ENCODE measurements around the gene SLC9A3.

The SLC9A3 gene

GRCh38 chr5:478369-478981, 45.8 kb downstream of the SLC9A3 start:
- H3K23ac ChIP-seq (ENCODE audit: low read length): no peak overlapping the region
- H3K56ac ChIP-seq (ENCODE audit: low read length): no peak overlapping the region
- no peak for DNase-seq
- no peaks in the 10 kb centered on the region for H3K4me1 ChIP-seq (ENCODE audit: control insufficient read depth, low read depth, low read length)
- no peak overlapping the region for H2AK5ac ChIP-seq (ENCODE audit: low read length)
- H3K18ac ChIP-seq (ENCODE audit: low read length): no peak overlapping the region
- H3K4me3 ChIP-seq (ENCODE audit: low read length): no peak overlapping the region
- H2BK5ac ChIP-seq (ENCODE audit: low read length): no peak overlapping the region
- no peak overlapping the region for H3K4ac ChIP-seq (ENCODE audit: low read depth, low read length)
- no peaks in the 10 kb centered on the region for H3K79me1 ChIP-seq (ENCODE audit: low read length)
- H3K27me3 ChIP-seq (ENCODE audit: insufficient read depth, low read length, poor library complexity): peaks cover 17% of the 10 kb centered on the region
- no peak overlapping the region for H3K4me2 ChIP-seq (ENCODE audit: low read length)
- no CpG with 5 or more reads among the region's 18 CpGs for WGBS (ENCODE audit: extremely low coverage, insufficient coverage, low lambda C conversion rate)
- H4K8ac ChIP-seq (ENCODE audit: low read depth, low read length): no peak overlapping the region
- no peak overlapping the region for H2BK15ac ChIP-seq (replicated peaks; ENCODE audit: low read depth)
- no peaks in the 10 kb centered on the region for H3K79me2 ChIP-seq (ENCODE audit: control insufficient read depth, insufficient read depth, low read length)
- no peaks in the 10 kb centered on the region for H3K36me3 ChIP-seq (ENCODE audit: control insufficient read depth, insufficient read depth, low read length)
- H4K5ac ChIP-seq (ENCODE audit: low read length): no peak overlapping the region
- no peak overlapping the region for H3K27ac ChIP-seq (ENCODE audit: low read depth, low read length)
- no peak overlapping the region for H2BK120ac ChIP-seq (ENCODE audit: low read depth, low read length)
- H3K9ac ChIP-seq (ENCODE audit: low read length): no peak overlapping the region

DNA sequence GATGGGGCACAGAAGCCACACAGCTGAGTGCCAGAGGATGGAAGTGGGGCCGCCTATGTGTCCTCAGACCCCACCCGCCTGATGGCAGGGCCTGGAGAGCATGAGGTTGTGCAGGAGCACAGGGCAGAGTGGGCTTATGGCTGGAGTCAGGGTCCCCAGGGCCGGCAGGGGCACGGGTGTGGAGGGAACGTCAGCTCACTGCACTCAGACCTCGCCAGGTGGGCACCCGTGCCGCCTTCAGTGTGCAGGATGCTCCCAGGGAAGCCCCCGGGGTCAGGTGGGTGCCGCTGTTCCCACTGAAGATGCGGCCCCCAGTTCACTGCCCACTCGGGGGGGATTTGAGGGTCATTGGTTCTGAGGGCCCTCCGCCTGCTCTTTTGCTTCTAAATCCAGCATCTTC, 46.4 kb downstream of the SLC9A3 start:
- no peak overlapping the region for H3K18ac ChIP-seq (ENCODE audit: low read length)
- no peak overlapping the region for H3K4me3 ChIP-seq (ENCODE audit: low read length)
- H4K8ac ChIP-seq (ENCODE audit: low read depth, low read length): no peak overlapping the region
- H3K4me2 ChIP-seq (ENCODE audit: low read length): no peak overlapping the region
- no peak overlapping the region for H2AK5ac ChIP-seq (ENCODE audit: low read length)
- no peaks in the 10 kb centered on the region for H3K79me2 ChIP-seq (ENCODE audit: control insufficient read depth, insufficient read depth, low read length)
- no peak for DNase-seq
- no peak overlapping the region for H2BK120ac ChIP-seq (ENCODE audit: low read depth, low read length)
- H4K5ac ChIP-seq (ENCODE audit: low read length): no peak overlapping the region
- WGBS (ENCODE audit: extremely low coverage, insufficient coverage, low lambda C conversion rate): no CpG with 5 or more reads among the region's 13 CpGs
- no peak overlapping the region for H3K27ac ChIP-seq (ENCODE audit: low read depth, low read length)
- H3K56ac ChIP-seq (ENCODE audit: low read length): no peak overlapping the region
- H3K27me3 ChIP-seq (ENCODE audit: insufficient read depth, low read length, poor library complexity): peaks cover 17% of the 10 kb centered on the region
- H2BK5ac ChIP-seq (ENCODE audit: low read length): no peak overlapping the region
- no peaks in the 10 kb centered on the region for H3K36me3 ChIP-seq (ENCODE audit: control insufficient read depth, insufficient read depth, low read length)
- H3K4me1 ChIP-seq (ENCODE audit: control insufficient read depth, low read depth, low read length): no peaks in the 10 kb centered on the region
- no peak overlapping the region for H3K4ac ChIP-seq (ENCODE audit: low read depth, low read length)
- no peak overlapping the region for H2BK15ac ChIP-seq (replicated peaks; ENCODE audit: low read depth)
- no peak overlapping the region for H3K9ac ChIP-seq (ENCODE audit: low read length)
- H3K23ac ChIP-seq (ENCODE audit: low read length): no peak overlapping the region
- no peaks in the 10 kb centered on the region for H3K79me1 ChIP-seq (ENCODE audit: low read length)

GRCh38 chr5:477247-477646, 47.0 kb downstream of the SLC9A3 start:
- no peak overlapping the region for H3K9ac ChIP-seq (ENCODE audit: low read length)
- no peaks in the 10 kb centered on the region for H3K79me2 ChIP-seq (ENCODE audit: control insufficient read depth, insufficient read depth, low read length)
- no peak overlapping the region for H3K23ac ChIP-seq (ENCODE audit: low read length)
- H3K4ac ChIP-seq (ENCODE audit: low read depth, low read length): no peak overlapping the region
- no peak overlapping the region for H3K4me3 ChIP-seq (ENCODE audit: low read length)
- H3K56ac ChIP-seq (ENCODE audit: low read length): no peak overlapping the region
- no peaks in the 10 kb centered on the region for H3K36me3 ChIP-seq (ENCODE audit: control insufficient read depth, insufficient read depth, low read length)
- H3K18ac ChIP-seq (ENCODE audit: low read length): no peak overlapping the region
- no CpG with 5 or more reads among the region's 19 CpGs for WGBS (ENCODE audit: extremely low coverage, insufficient coverage, low lambda C conversion rate)
- peaks cover 17% of the 10 kb centered on the region for H3K27me3 ChIP-seq (ENCODE audit: insufficient read depth, low read length, poor library complexity)
- no peak overlapping the region for H4K8ac ChIP-seq (ENCODE audit: low read depth, low read length)
- no peak overlapping the region for H3K4me2 ChIP-seq (ENCODE audit: low read length)
- H3K27ac ChIP-seq (ENCODE audit: low read depth, low read length): no peak overlapping the region
- DNase-seq: no peak
- H4K5ac ChIP-seq (ENCODE audit: low read length): no peak overlapping the region
- no peak overlapping the region for H2AK5ac ChIP-seq (ENCODE audit: low read length)
- H2BK5ac ChIP-seq (ENCODE audit: low read length): no peak overlapping the region
- no peak overlapping the region for H2BK15ac ChIP-seq (replicated peaks; ENCODE audit: low read depth)
- no peak overlapping the region for H2BK120ac ChIP-seq (ENCODE audit: low read depth, low read length)
- no peaks in the 10 kb centered on the region for H3K4me1 ChIP-seq (ENCODE audit: control insufficient read depth, low read depth, low read length)
- no peaks in the 10 kb centered on the region for H3K79me1 ChIP-seq (ENCODE audit: low read length)

GRCh38 chr5:476814-477175, 47.5 kb downstream of the SLC9A3 start:
- no peak overlapping the region for H3K23ac ChIP-seq (ENCODE audit: low read length)
- WGBS (ENCODE audit: extremely low coverage, insufficient coverage, low lambda C conversion rate): no CpG with 5 or more reads among the region's 9 CpGs
- H3K4me2 ChIP-seq (ENCODE audit: low read length): no peak overlapping the region
- H2BK5ac ChIP-seq (ENCODE audit: low read length): no peak overlapping the region
- H3K36me3 ChIP-seq (ENCODE audit: control insufficient read depth, insufficient read depth, low read length): no peaks in the 10 kb centered on the region
- H3K56ac ChIP-seq (ENCODE audit: low read length): no peak overlapping the region
- no peak overlapping the region for H2BK15ac ChIP-seq (replicated peaks; ENCODE audit: low read depth)
- H3K79me1 ChIP-seq (ENCODE audit: low read length): no peaks in the 10 kb centered on the region
- no peak overlapping the region for H3K4ac ChIP-seq (ENCODE audit: low read depth, low read length)
- H3K27me3 ChIP-seq (ENCODE audit: insufficient read depth, low read length, poor library complexity): peaks cover 17% of the 10 kb centered on the region
- no peaks in the 10 kb centered on the region for H3K4me1 ChIP-seq (ENCODE audit: control insufficient read depth, low read depth, low read length)
- H3K18ac ChIP-seq (ENCODE audit: low read length): no peak overlapping the region
- H4K5ac ChIP-seq (ENCODE audit: low read length): no peak overlapping the region
- H2BK120ac ChIP-seq (ENCODE audit: low read depth, low read length): no peak overlapping the region
- H2AK5ac ChIP-seq (ENCODE audit: low read length): no peak overlapping the region
- no peak overlapping the region for H3K4me3 ChIP-seq (ENCODE audit: low read length)
- no peak overlapping the region for H3K27ac ChIP-seq (ENCODE audit: low read depth, low read length)
- H3K79me2 ChIP-seq (ENCODE audit: control insufficient read depth, insufficient read depth, low read length): no peaks in the 10 kb centered on the region
- DNase-seq: no peak
- H4K8ac ChIP-seq (ENCODE audit: low read depth, low read length): no peak overlapping the region
- no peak overlapping the region for H3K9ac ChIP-seq (ENCODE audit: low read length)

- no CpG with 5 or more reads among the region's 51 CpGs for WGBS (ENCODE audit: extremely low coverage, insufficient coverage, low lambda C conversion rate)
- Histone ChIP-seq H3K4me3 (ENCODE audit: low read length) (no peak overlapping the region), H3K23ac (ENCODE audit: low read length) (no peak overlapping the region), H3K79me1 (ENCODE audit: low read length) (no peaks in the 10 kb centered on the region), H3K56ac (ENCODE audit: low read length) (no peak overlapping the region), H4K8ac (ENCODE audit: low read depth, low read length) (no peak overlapping the region), H3K79me2 (ENCODE audit: control insufficient read depth, insufficient read depth, low read length) (no peaks in the 10 kb centered on the region), H3K18ac (ENCODE audit: low read length) (no peak overlapping the region), H2BK5ac (ENCODE audit: low read length) (no peak overlapping the region), H2BK15ac (replicated peaks; ENCODE audit: low read depth) (no peak overlapping the region), H3K9ac (ENCODE audit: low read length) (no peak overlapping the region), H3K27me3 (ENCODE audit: insufficient read depth, low read length, poor library complexity) (peaks cover 17% of the 10 kb centered on the region), H3K4ac (ENCODE audit: low read depth, low read length) (no peak overlapping the region), H4K5ac (ENCODE audit: low read length) (no peak overlapping the region), H3K4me1 (ENCODE audit: control insufficient read depth, low read depth, low read length) (no peaks in the 10 kb centered on the region), H2AK5ac (ENCODE audit: low read length) (no peak overlapping the region), H3K4me2 (ENCODE audit: low read length) (no peak overlapping the region), H2BK120ac (ENCODE audit: low read depth, low read length) (no peak overlapping the region), H3K36me3 (ENCODE audit: control insufficient read depth, insufficient read depth, low read length) (no peaks in the 10 kb centered on the region), H3K27ac (ENCODE audit: low read depth, low read length) (no peak overlapping the region)
- no peak for DNase-seq
These were observed 48.0 kb downstream of the SLC9A3 start for GRCh38 chr5:476102-476813.

DNA sequence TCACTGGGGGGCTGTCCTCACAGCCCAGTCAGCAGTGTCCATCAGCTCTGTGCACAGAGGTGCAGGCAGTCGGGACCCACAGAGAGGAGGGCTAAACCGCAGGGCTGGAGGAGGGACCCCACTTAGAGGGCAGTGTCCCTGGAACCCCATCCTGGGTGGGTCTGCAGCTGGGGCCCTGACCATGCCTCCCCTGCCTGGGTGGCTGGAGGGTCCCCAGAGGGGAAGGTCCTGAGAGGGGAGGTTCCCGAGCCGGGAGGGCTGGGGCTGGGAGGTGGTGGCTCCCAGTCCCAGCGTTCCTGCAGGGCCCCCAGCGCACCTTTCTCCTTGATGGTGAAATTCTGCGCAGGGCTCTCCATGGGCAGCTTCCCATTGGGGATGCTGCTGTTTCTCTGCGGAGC, 48.5 kb downstream of the SLC9A3 start:
- no peaks in the 10 kb centered on the region for H3K79me2 ChIP-seq (ENCODE audit: control insufficient read depth, insufficient read depth, low read length)
- no peak overlapping the region for H3K23ac ChIP-seq (ENCODE audit: low read length)
- no CpG with 5 or more reads among the region's 8 CpGs for WGBS (ENCODE audit: extremely low coverage, insufficient coverage, low lambda C conversion rate)
- H2AK5ac ChIP-seq (ENCODE audit: low read length): no peak overlapping the region
- H3K27me3 ChIP-seq (ENCODE audit: insufficient read depth, low read length, poor library complexity): peaks cover 17% of the 10 kb centered on the region
- no peak overlapping the region for H3K18ac ChIP-seq (ENCODE audit: low read length)
- H4K8ac ChIP-seq (ENCODE audit: low read depth, low read length): no peak overlapping the region
- H4K5ac ChIP-seq (ENCODE audit: low read length): no peak overlapping the region
- H2BK5ac ChIP-seq (ENCODE audit: low read length): no peak overlapping the region
- H2BK120ac ChIP-seq (ENCODE audit: low read depth, low read length): no peak overlapping the region
- no peak overlapping the region for H3K56ac ChIP-seq (ENCODE audit: low read length)
- no peak overlapping the region for H3K27ac ChIP-seq (ENCODE audit: low read depth, low read length)
- H3K4me1 ChIP-seq (ENCODE audit: control insufficient read depth, low read depth, low read length): no peaks in the 10 kb centered on the region
- H3K9ac ChIP-seq (ENCODE audit: low read length): no peak overlapping the region
- H2BK15ac ChIP-seq (replicated peaks; ENCODE audit: low read depth): no peak overlapping the region
- no peaks in the 10 kb centered on the region for H3K36me3 ChIP-seq (ENCODE audit: control insufficient read depth, insufficient read depth, low read length)
- H3K79me1 ChIP-seq (ENCODE audit: low read length): no peaks in the 10 kb centered on the region
- H3K4ac ChIP-seq (ENCODE audit: low read depth, low read length): no peak overlapping the region
- H3K4me2 ChIP-seq (ENCODE audit: low read length): no peak overlapping the region
- no peak overlapping the region for H3K4me3 ChIP-seq (ENCODE audit: low read length)
- DNase-seq: no peak
